ENCODE data around the gene LIAS. TPM values are rescaled to one million over a fixed set of nuclear protein-coding genes. Genes with fewer than 3 reads are reported as not detected.
"Not testable (repeated sequence)": the region's sequence is repeated elsewhere in the genome, so short reads cannot be mapped to it uniquely, and the experiment has no call there.

The LIAS gene
- total RNA-seq, 1 experiment from 2014 or later, result 8.3 TPM

DNA sequence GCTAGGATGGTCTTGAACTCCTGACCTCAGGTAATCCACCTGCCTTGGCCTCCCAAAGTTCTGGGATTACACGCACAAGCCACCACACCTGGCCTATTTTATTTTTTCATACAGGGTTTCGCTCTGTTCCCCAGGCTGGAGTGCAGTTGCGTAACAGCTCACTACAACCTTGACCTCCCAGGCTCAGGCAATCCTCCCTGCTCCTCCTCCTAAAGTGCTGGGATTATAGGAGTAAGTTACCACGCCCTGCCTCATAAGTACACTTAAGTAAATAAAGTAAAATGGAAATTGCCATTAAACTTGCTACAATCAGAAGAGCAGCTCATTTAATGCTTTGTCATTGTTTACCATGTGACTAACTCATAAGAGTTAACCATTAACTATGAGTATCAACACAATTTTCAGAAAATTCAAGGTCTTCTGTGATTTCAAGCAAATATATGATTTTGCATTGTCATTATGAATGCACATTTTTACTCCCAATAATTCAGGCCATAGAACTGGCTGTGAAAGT, 56.1 kb downstream of the LIAS start:
- BruUV-seq (replicated peaks), result no TSS peak
- Histone ChIP-seq H3K4me2 (ENCODE audit: low read length) (no peak overlapping the region; the same call in 1 of the 2 replicates), H3K9me3 (ENCODE audit: low read length) (no peaks in the 10 kb centered on the region), H3K79me2 (ENCODE audit: low read length) (peaks cover 24% of the 10 kb centered on the region), H3K9ac (ENCODE audit: low read length) (peak overlapping the region; percentile 67), H3F3A (ENCODE audit: low read length, unreplicated experiment) (no peaks in the 10 kb centered on the region), H2AFZ (ENCODE audit: low read length) (no peak overlapping the region), H3K27ac (ENCODE audit: low read length) (peak overlapping the region; percentile 95), H3K36me3 (ENCODE audit: low read depth, low read length) (peaks cover 32% of the 10 kb centered on the region), H4K20me1 (ENCODE audit: low read length) (no peaks in the 10 kb centered on the region), H3K4me1 (ENCODE audit: insufficient read depth, low read length) (peaks cover 21% of the 10 kb centered on the region), H3K4me3 (ENCODE audit: low read length) (no peak overlapping the region), H3K9me2 (replicated peaks; ENCODE audit: low read length) (no peaks in the 10 kb centered on the region), H3K27me3 (ENCODE audit: low read length) (no peaks in the 10 kb centered on the region)
- ATAC-seq (peak; percentile 96), DNase-seq (peak; percentile 92)
- CTCF ChIA-PET, result no interaction called here
- TF ChIP-seq, protein P1, sequence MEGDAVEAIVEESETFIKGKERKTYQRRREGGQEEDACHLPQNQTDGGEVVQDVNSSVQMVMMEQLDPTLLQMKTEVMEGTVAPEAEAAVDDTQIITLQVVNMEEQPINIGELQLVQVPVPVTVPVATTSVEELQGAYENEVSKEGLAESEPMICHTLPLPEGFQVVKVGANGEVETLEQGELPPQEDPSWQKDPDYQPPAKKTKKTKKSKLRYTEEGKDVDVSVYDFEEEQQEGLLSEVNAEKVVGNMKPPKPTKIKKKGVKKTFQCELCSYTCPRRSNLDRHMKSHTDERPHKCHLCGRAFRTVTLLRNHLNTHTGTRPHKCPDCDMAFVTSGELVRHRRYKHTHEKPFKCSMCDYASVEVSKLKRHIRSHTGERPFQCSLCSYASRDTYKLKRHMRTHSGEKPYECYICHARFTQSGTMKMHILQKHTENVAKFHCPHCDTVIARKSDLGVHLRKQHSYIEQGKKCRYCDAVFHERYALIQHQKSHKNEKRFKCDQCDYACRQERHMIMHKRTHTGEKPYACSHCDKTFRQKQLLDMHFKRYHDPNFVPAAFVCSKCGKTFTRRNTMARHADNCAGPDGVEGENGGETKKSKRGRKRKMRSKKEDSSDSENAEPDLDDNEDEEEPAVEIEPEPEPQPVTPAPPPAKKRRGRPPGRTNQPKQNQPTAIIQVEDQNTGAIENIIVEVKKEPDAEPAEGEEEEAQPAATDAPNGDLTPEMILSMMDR (conservative IDR thresholded peaks at IDR 0.05; ENCODE audit: low read depth, low read length), result no peak
- TF ChIP-seq EZH2phosphoT487 (IDR thresholded peaks at IDR 0.05; ENCODE audit: borderline replicate concordance, low read length) (no peak), EZH2 (IDR thresholded peaks at IDR 0.05; ENCODE audit: low read length, unreplicated experiment) (no peak)
- intact Hi-C loops (cut with micrococcal nuclease), result no loop called here
- POLR2A ChIA-PET (ENCODE audit: unreplicated experiment), result interaction anchor here (0.6 to 0.9 kb wide), 2 partner anchors 12 to 469 kb away, joined by 3 to 7 read pairs; partner anchors contain the start of gene UGDH

DNA sequence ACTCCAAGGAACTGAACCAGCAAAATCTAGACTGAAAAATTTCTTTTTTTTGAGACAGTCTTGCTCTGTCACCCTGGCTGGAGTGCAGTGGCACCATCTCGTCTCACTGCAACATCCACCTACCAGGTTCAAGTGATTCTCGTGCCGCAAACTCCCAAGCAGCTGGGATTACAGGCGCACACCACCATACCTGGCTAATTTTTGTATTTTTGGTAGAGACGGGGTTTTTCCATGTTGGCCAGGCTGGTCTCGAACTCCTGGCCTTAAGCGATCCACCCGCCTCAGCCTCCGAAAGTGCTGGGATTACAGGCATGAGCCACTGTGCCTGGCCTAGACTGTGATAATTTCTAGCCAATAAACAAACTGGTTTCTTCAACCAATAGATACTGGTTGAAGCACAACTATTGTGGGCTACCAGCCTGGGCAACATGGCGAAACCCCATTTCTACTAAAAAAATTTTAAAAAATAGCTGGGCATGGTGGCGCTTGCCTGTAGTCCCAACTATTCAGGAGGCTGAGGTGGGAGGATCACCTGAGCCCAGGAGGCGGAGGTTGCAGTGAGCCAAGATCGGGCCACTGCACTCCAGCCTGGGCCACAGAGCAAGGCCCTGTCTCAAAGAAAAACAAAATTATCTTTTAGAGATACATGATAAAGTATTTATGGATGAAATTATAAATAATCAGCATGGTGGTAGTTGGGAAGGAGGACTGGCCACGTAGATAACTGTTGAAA, 57.0 kb downstream of the LIAS start:
- Histone ChIP-seq H3K4me1 (ENCODE audit: insufficient read depth, low read length) (peaks cover 21% of the 10 kb centered on the region), H3K79me2 (ENCODE audit: low read length) (peaks cover 30% of the 10 kb centered on the region), H3K4me2 (ENCODE audit: low read length) (peak overlapping the region; percentile 39; the same call in 1 of the 2 replicates), H3K36me3 (ENCODE audit: low read depth, low read length) (peaks cover 25% of the 10 kb centered on the region), H3K27ac (ENCODE audit: low read length) (peak overlapping the region; percentile 95), H3K9ac (ENCODE audit: low read length) (peak overlapping the region; percentile 67)
- ATAC-seq; H3K4me3 ChIP-seq (ENCODE audit: low read length); H4K20me1 ChIP-seq (ENCODE audit: low read length); H3K27me3 ChIP-seq (ENCODE audit: low read length); H3K9me2 ChIP-seq (replicated peaks; ENCODE audit: low read length); intact Hi-C loops (cut with micrococcal nuclease); BruUV-seq (replicated peaks); H2AFZ ChIP-seq (ENCODE audit: low read length); DNase-seq; CTCF ChIA-PET; POLR2A ChIA-PET (ENCODE audit: unreplicated experiment); H3K9me3 ChIP-seq (ENCODE audit: low read length); H3F3A ChIP-seq (ENCODE audit: low read length, unreplicated experiment): not testable (repeated sequence)

DNA sequence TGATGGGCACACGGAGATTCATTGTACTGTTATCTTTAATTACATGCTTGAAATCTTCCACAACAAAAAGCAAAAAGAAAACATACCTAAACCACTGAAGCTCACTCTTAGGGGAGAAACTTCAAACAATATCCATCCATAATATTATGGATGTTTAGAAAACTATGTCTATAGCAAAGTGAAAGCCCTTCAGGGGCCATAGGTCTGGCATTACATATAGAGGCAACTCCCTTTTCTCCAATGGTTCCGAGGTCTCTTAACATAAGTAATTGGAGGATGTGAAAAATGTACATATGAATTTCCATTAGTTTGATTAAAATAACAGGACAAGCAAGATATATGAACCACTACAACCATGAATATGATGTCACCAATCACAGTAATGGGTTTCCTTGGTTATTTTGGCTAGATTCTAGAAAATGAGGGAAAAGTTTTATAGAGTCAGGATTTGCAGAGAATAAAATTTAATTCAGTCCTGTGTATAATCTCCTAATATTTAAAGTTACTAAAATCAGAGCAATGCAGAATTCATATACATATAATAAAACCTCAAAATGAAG, 57.6 kb downstream of the LIAS start:
- Histone ChIP-seq H3K4me3 (ENCODE audit: low read length) (no peak overlapping the region), H3K9me2 (replicated peaks; ENCODE audit: low read length) (no peaks in the 10 kb centered on the region), H3K4me2 (ENCODE audit: low read length) (no peak overlapping the region), H3K36me3 (ENCODE audit: low read depth, low read length) (peaks cover 25% of the 10 kb centered on the region), H3K27ac (ENCODE audit: low read length) (peak overlapping the region; percentile 95), H3K4me1 (ENCODE audit: insufficient read depth, low read length) (peaks cover 21% of the 10 kb centered on the region), H2AFZ (ENCODE audit: low read length) (no peak overlapping the region), H3K9ac (ENCODE audit: low read length) (no peak overlapping the region), H3K9me3 (ENCODE audit: low read length) (no peaks in the 10 kb centered on the region), H3K27me3 (ENCODE audit: low read length) (no peaks in the 10 kb centered on the region), H3F3A (ENCODE audit: low read length, unreplicated experiment) (no peaks in the 10 kb centered on the region), H4K20me1 (ENCODE audit: low read length) (no peaks in the 10 kb centered on the region), H3K79me2 (ENCODE audit: low read length) (peaks cover 37% of the 10 kb centered on the region)
- ATAC-seq (no peak), DNase-seq (no peak)
- POLR2A ChIA-PET (ENCODE audit: unreplicated experiment), result no interaction called here
- intact Hi-C loops (cut with micrococcal nuclease), result no loop called here
- BruUV-seq (replicated peaks), result no TSS peak
- TF ChIP-seq EZH2 (IDR thresholded peaks at IDR 0.05; ENCODE audit: low read length, unreplicated experiment), result no peak
- TF ChIP-seq EZH2phosphoT487 (IDR thresholded peaks at IDR 0.05; ENCODE audit: borderline replicate concordance, low read length), result no peak
- TF ChIP-seq, protein P1 (conservative IDR thresholded peaks at IDR 0.05; ENCODE audit: low read depth, low read length), result no peak
- CTCF ChIA-PET, result no interaction called here
